HG03571 (cell line): ENCODE measurements around the gene FMNL1.

ENCODE experiments used
- ATAC-seq: cut with Tn5 transposase; IDR thresholded peaks from one replicate; pipeline ENCODE4 v1.9.1; 2021; ENCODE audit not compliant: unreplicated experiment

Gene FMNL1

GRCh38 chr17:45256114-45256966 is 34.7 kb downstream of the FMNL1 start:
- ATAC-seq, result no peak

- no peak for ATAC-seq
Observed at GRCh38 chr17:45257115-45257514, 35.4 kb downstream of the FMNL1 start.

- ATAC-seq, result no peak
Observed at GRCh38 chr17:45258981-45259380, 37.3 kb downstream of the FMNL1 start.

- ATAC-seq, result no peak
Observed at GRCh38 chr17:45260204-45260783, 38.6 kb downstream of the FMNL1 start.

- ATAC-seq, result no peak
Observed at GRCh38 chr17:45261577-45262515, 40.2 kb downstream of the FMNL1 start, which contains the start of gene SPATA32. TSS of gene SPATA32 (minus strand) at chr17:45262094. CDS start at chr17:45262016, 78 bp downstream.

GRCh38 chr17:45262516-45263476 is 41.1 kb downstream of the FMNL1 start:
- ATAC-seq, result no peak

- no peak for ATAC-seq
Observed at GRCh38 chr17:45263477-45263860, 41.8 kb downstream of the FMNL1 start.

- ATAC-seq, result no peak
Observed at GRCh38 chr17:45264430-45264829, 42.7 kb downstream of the FMNL1 start.

GRCh38 chr17:45264988-45265387 is 43.3 kb downstream of the FMNL1 start:
- no peak for ATAC-seq

GRCh38 chr17:45265821-45266220 is 44.1 kb downstream of the FMNL1 start:
- ATAC-seq, result no peak

- no peak for ATAC-seq
Observed at GRCh38 chr17:45266372-45266926, 44.8 kb downstream of the FMNL1 start.

GRCh38 chr17:45267436-45268055 is 45.9 kb downstream of the FMNL1 start:
- ATAC-seq, result no peak

- ATAC-seq, result no peak
Observed at GRCh38 chr17:45269912-45270311, 48.2 kb downstream of the FMNL1 start.

- no peak for ATAC-seq
Observed at GRCh38 chr17:45270828-45271418, 49.2 kb downstream of the FMNL1 start.

- no peak for ATAC-seq
Observed at GRCh38 chr17:45271603-45272002, 49.9 kb downstream of the FMNL1 start.

- ATAC-seq, result no peak
Observed at GRCh38 chr17:45273551-45273957, 51.9 kb downstream of the FMNL1 start.

GRCh38 chr17:45274033-45274432 is 52.3 kb downstream of the FMNL1 start:
- no peak for ATAC-seq

GRCh38 chr17:45276031-45276430 is 54.3 kb downstream of the FMNL1 start:
- ATAC-seq, result no peak

GRCh38 chr17:45277216-45277849 is 55.6 kb downstream of the FMNL1 start:
- no peak for ATAC-seq
